Endometrial microvascular endothelial cells (primary cell): ENCODE measurements around the gene TMEM132D. TPM values are rescaled to one million over a fixed set of nuclear protein-coding genes. Genes with fewer than 3 reads are reported as not detected.

Experiments used
- in situ Hi-C: cut with HindIII; loops from 2 replicates; pipeline ENCODE4 v1.10.0; 2017; ENCODE audit warnings: low sequenced_read_pairs, low pct_unique_long_range_greater_than_20kb; ENCODE audit errors: inconsistent ontology term
- total RNA-seq: library from RNA; depleted of rRNA; stranded (reverse); fragments of >200 nt; gene quantifications from one replicate; pipeline ENCODE4 v1.2.3, GENCODE V29; 2015; ENCODE audit errors: inconsistent ontology term

Gene TMEM132D
- total RNA-seq, 1 donor from 2014 or later = not detected

- in situ Hi-C loops = no loop called here
Measured at GRCh38 chr12:129532707-129533499, 370.9 kb downstream of the TMEM132D start.

GRCh38 chr12:129532082-129532481, 371.7 kb downstream of the TMEM132D start:
- in situ Hi-C loops = no loop called here

DNA sequence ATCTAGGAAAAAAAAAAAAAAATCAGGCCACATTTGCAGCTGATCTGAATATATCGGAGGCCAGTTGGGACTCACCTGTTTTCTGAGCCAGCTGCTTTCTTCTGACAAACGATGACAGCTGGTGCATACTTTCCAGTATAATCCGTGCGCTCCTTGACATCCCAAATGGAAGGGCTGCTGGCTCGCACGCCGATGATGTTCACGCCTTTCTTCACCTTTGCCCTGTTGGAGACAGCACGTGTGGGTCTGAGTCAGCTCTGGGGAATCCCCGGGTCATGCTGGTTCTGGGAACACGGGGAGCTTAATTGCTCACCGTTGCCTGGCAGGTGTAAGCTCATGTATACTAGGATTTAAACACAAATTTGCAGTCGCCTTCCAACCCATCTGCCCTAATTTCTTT, 372.8 kb downstream of the TMEM132D start:
- in situ Hi-C loops = no loop called here

- in situ Hi-C loops = no loop called here
Measured at GRCh38 chr12:129530517-129530916, 373.3 kb downstream of the TMEM132D start.

DNA sequence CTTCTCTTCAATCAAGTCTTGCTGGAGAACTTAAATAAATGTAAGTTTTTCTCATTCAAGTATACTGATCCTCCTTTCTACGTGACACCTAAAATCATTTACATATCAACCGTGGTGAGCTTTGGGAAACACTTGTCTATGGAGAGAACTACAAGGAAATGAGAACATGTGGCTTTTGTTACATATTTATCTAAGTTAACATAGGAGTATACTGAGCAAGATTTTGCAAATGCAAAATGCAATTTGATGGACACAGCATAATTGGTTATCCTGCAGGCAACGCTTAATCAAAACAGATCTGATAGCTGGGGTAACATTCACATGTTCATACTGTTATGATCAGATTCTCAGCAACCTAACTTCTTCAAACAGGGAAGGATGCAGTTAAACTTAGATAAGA, 376.3 kb downstream of the TMEM132D start:
- in situ Hi-C loops = no loop called here

- in situ Hi-C loops = no loop called here
Measured at GRCh38 chr12:129523621-129524020, 380.2 kb downstream of the TMEM132D start.

DNA sequence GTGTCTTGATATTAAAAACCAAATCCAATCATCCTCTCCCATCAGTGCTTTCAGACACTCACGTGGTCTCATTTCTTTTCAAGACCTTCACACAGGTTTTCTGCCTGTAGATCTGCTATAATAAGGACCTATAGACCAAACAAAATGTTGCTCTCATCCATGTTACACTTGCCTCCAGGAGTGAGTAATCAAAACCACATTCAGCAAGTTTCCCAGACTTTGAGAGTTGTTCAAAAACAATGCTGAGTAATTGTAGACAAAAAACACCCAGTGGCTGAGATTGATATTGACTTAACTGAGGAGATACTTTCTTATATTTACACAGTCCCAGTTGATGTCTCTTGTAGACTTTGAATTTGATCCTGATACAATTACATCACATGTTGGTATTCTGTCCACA, 383.1 kb downstream of the TMEM132D start:
- in situ Hi-C loops = no loop called here

GRCh38 chr12:129503802-129504201, 400.0 kb downstream of the TMEM132D start:
- in situ Hi-C loops = no loop called here

DNA sequence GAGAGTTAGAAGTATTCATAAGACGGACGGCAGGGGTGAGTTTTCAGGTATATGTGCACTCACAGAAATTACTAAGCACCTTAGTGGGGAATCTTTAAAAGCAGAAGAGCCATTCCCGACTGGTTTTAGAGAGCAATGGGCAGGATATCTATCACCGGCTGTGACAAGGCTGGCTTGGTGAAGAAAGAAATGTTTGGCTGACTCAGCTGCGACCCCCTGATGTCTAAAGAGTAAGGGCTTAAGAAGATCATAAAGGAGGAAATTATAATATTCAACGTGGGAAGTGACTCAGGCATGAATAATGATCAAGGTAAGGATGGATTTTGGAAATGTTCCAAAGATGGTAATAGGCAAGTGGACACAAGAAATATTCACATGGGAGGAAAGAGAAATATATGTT, 407.6 kb downstream of the TMEM132D start:
- in situ Hi-C loops = no loop called here

GRCh38 chr12:129494766-129495165, 409.1 kb downstream of the TMEM132D start:
- in situ Hi-C loops = no loop called here

- in situ Hi-C loops = no loop called here
Measured at GRCh38 chr12:129494260-129494659, 409.6 kb downstream of the TMEM132D start.

GRCh38 chr12:129489100-129489676, 414.6 kb downstream of the TMEM132D start:
- in situ Hi-C loops = no loop called here

DNA sequence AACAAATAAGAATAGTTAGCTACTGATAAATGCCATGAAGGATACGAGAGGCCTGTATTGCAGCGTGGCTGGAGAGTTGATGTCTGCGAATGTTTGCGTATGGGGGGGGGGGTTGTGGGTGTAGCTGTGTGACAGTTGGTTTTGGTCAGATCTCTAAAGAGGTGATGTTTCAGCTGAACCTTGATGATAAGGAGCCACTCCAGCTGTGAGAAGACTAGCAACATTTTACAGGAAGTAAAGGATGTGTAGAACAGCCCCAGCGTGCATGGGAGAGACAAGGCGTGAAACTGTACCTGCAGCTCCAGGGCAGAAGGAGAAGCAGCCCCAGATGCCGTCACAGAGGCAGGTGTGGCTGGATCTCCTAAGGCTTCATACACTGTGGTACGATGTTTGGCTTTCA, 416.9 kb downstream of the TMEM132D start:
- in situ Hi-C loops = no loop called here

GRCh38 chr12:129483111-129483893, 420.5 kb downstream of the TMEM132D start:
- in situ Hi-C loops = no loop called here

DNA sequence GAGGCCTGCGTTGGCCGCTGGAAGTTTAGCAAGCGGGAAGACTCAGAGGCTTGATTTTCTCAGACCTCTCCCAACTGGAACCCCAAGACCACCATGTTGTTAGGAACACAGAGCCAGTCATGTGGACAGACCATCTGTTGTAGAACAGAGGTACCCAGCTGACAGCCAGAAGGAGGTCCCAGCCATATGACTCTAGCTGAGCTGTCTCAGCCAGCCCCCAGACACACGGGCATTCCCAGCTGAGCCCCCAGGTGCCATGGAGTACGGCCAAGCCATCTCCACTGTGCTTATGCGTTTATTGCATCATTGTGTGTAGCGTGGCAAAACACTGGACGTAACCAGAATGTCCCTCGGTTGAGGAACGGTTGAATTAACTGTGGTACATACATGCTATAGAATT, 421.9 kb downstream of the TMEM132D start:
- in situ Hi-C loops = no loop called here

DNA sequence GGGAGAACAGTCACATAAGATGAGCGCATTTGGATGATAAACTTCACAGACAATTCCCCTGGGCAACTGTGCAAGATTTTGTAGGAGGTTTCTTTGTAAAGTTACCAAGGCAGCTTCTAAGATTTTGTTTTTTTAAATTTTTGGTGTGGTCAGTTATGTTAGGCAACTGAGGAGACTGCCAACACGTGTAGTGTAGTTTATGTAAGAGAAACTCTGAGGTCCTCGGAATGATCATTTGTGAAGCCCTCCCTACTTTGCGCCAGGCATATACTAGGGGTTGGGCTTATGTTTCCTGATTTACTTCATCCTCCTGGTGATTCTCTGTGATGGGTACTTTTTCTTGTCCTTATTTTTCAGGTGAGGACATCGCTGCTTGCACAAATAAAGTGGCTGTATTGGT, 433.6 kb downstream of the TMEM132D start:
- in situ Hi-C loops = no loop called here

DNA sequence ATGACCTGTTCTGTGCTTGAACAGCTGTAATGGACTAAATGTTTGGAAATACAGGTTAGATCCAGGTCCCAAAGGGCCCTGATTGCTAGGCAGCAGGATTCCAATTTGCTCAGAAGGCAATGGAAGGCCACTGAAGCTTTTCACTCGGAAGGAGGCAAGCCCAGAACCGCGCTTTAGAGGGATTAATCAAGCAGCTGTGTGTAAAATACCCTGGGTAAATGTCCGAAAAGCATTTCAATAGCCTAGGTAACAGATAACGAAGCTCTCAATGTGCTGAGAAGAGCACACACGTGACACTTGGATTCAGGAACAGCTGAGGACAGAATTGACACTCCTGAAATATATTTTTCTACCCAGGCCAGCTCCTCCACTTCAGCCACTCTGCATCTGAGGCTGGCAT, 436.1 kb downstream of the TMEM132D start:
- in situ Hi-C loops = no loop called here

DNA sequence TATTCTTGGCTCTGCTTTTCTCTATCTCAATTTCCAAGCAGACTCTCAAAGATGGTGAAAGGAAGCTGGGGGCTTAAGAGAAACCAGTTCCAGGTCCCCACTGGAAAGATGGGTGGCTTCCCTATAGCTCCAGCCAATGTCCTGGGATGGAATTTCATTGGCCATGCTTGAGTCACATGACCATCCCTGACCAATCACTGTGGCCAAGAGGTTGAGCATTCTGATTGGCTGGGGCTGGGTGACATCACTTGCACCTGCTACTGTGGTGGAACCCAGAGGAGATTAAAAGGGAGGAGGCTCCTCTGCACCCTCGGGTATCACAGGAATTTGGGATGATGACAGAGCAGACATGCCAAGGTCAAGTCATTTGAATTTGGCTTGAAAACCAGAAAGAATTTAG, 436.5 kb downstream of the TMEM132D start:
- in situ Hi-C loops = no loop called here

- in situ Hi-C loops = no loop called here
Measured at GRCh38 chr12:129466499-129466898, 437.3 kb downstream of the TMEM132D start.

- in situ Hi-C loops = no loop called here
Measured at GRCh38 chr12:129459886-129460285, 443.9 kb downstream of the TMEM132D start.
